Loucy (cell line): ENCODE data around the gene HYAL4.
"Not testable (repeated sequence)": the region's sequence is repeated elsewhere in the genome, so short reads cannot be mapped to it uniquely, and the experiment has no call there.

Source experiments
- H2AFZ ChIP-seq: fragments of 200-600 bp; sonication (generic); 2 replicates; pipeline ENCODE4 v1.6.0; 2016; ENCODE audit warnings: antibody characterized with exemption, mild to moderate bottlenecking, low read length, moderate library complexity
- H3F3A ChIP-seq: fragments of 200-600 bp; 2 replicates; pipeline ENCODE4 v1.6.0; 2016; ENCODE audit warnings: antibody characterized with exemption, low read depth, mild to moderate bottlenecking
- H3K27me3 ChIP-seq: fragments of 200-600 bp; sonication (generic); 2 replicates; pipeline ENCODE4 v1.6.1; 2014; ENCODE audit warnings: low read length, mild to moderate bottlenecking; ENCODE audit not compliant: insufficient read depth, poor library complexity, severe bottlenecking
- H3K36me3 ChIP-seq: fragments of 200-600 bp; sonication (generic); 2 replicates; pipeline ENCODE4 v1.6.1; 2016; ENCODE audit warnings: low read length; ENCODE audit not compliant: insufficient read depth
- H3K4me1 ChIP-seq: fragments of 200-600 bp; sonication (generic); 2 replicates; pipeline ENCODE4 v1.5.1; 2014; ENCODE audit warnings: low read length, mild to moderate bottlenecking; ENCODE audit not compliant: insufficient read depth, poor library complexity, severe bottlenecking
- H3K4me2 ChIP-seq: fragments of 200-600 bp; sonication (generic); 2 replicates; pipeline ENCODE4 v1.6.0; 2014; ENCODE audit warnings: antibody characterized with exemption, low read length, low read depth, mild to moderate bottlenecking; ENCODE audit not compliant: poor library complexity, severe bottlenecking
- H3K4me3 ChIP-seq: fragments of 200-600 bp; sonication (generic); 2 replicates; pipeline ENCODE4 v1.5.1; 2014; ENCODE audit warnings: low read length, mild to moderate bottlenecking, mixed read lengths; ENCODE audit not compliant: poor library complexity, severe bottlenecking
- H3K79me2 ChIP-seq: fragments of 200-600 bp; sonication (generic); 2 replicates; pipeline ENCODE4 v1.6.1; 2014; ENCODE audit warnings: low read length; ENCODE audit not compliant: insufficient read depth
- H3K9ac ChIP-seq: fragments of 200-600 bp; sonication (generic); 2 replicates; pipeline ENCODE4 v1.6.0; 2014; ENCODE audit warnings: mild to moderate bottlenecking, low read depth, low read length, moderate library complexity; ENCODE audit not compliant: poor library complexity, severe bottlenecking
- H3K9me2 ChIP-seq: fragments of 200-600 bp; sonication (generic); replicated peaks from 2 replicates; pipeline ENCODE4 v1.6.1; 2016; ENCODE audit warnings: low read depth, low read length, mixed read lengths
- H3K9me3 ChIP-seq: fragments of 200-600 bp; sonication (generic); 2 replicates; pipeline ENCODE4 v1.6.1; 2014; ENCODE audit warnings: mild to moderate bottlenecking, antibody characterized with exemption, low read length, low read depth; ENCODE audit not compliant: insufficient read depth
- H4K20me1 ChIP-seq: fragments of 200-600 bp; sonication (generic); 2 replicates; pipeline ENCODE4 v1.6.0; 2014; ENCODE audit warnings: antibody characterized with exemption, low read length, mild to moderate bottlenecking; ENCODE audit not compliant: insufficient read depth, poor library complexity, severe bottlenecking
- EZH2phosphoT487 ChIP-seq: fragments of 200-600 bp; IDR thresholded peaks from 2 replicates; pipeline ENCODE4 v1.6.1; 2018; ENCODE audit warnings: antibody characterized with exemption, mild to moderate bottlenecking, moderate library complexity, borderline replicate concordance
- TF ChIP-seq, protein P1 (sequence below): fragments of 200-600 bp; sonication (generic); conservative IDR thresholded peaks from 2 replicates; pipeline ENCODE4 v1.5.1; 2014; ENCODE audit warnings: mild to moderate bottlenecking, antibody characterized with exemption, low read length

HYAL4 gene

DNA sequence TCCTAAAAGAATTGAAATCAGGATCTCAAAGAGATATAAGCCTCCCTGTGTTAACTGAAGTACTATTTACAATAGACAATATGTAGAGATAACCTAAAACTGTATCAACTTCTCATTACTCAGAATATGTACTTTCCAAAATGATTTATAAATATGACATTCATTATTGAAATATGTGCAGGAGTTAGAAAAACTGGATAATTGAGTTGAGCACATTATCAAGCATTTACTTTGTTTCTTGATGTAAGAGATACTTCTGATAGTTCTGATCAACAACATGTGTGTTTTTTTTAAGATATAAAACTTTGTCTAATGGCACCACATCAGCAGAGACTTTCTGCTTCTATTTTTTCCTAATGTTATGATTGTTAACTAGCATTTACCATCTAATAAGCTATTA lies 38.2 kb downstream of the HYAL4 start:
- no peaks in the 10 kb centered on the region for H3K79me2 ChIP-seq
- H3K9me3 ChIP-seq = no peaks in the 10 kb centered on the region
- H3F3A ChIP-seq = no peaks in the 10 kb centered on the region
- no peak overlapping the region for H2AFZ ChIP-seq
- no peaks in the 10 kb centered on the region for H3K27me3 ChIP-seq
- H3K4me1 ChIP-seq = no peaks in the 10 kb centered on the region
- H4K20me1 ChIP-seq = no peaks in the 10 kb centered on the region
- no peaks in the 10 kb centered on the region for H3K36me3 ChIP-seq
- no peaks in the 10 kb centered on the region for H3K9me2 ChIP-seq
- H3K4me3 ChIP-seq = no peak overlapping the region
- no peak overlapping the region for H3K9ac ChIP-seq
- TF ChIP-seq, protein P1, sequence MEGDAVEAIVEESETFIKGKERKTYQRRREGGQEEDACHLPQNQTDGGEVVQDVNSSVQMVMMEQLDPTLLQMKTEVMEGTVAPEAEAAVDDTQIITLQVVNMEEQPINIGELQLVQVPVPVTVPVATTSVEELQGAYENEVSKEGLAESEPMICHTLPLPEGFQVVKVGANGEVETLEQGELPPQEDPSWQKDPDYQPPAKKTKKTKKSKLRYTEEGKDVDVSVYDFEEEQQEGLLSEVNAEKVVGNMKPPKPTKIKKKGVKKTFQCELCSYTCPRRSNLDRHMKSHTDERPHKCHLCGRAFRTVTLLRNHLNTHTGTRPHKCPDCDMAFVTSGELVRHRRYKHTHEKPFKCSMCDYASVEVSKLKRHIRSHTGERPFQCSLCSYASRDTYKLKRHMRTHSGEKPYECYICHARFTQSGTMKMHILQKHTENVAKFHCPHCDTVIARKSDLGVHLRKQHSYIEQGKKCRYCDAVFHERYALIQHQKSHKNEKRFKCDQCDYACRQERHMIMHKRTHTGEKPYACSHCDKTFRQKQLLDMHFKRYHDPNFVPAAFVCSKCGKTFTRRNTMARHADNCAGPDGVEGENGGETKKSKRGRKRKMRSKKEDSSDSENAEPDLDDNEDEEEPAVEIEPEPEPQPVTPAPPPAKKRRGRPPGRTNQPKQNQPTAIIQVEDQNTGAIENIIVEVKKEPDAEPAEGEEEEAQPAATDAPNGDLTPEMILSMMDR = no peak
- no peak for TF ChIP-seq EZH2phosphoT487
- no peak overlapping the region for H3K4me2 ChIP-seq

DNA sequence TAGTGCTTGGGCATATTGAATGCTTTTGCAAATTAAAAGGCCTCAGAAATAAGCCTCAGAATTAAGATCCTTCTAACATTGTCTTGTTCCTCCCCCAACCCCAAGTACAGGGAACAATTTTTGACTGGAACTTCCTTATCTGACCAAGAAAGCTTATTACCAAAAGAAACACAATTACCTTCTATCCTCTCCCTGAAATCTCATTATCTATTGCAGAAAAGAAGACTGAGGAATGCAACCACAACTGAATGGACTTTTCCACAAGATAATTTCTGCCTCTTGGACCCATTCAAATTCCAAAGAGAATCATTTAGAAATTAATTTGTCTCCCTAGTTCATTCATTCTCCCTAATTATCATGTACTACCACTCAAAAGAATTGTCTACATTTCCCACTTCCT lies 43.2 kb downstream of the HYAL4 start:
- H3F3A ChIP-seq = no peaks in the 10 kb centered on the region
- H2AFZ ChIP-seq = no peak overlapping the region
- no peak overlapping the region for H3K4me3 ChIP-seq
- no peaks in the 10 kb centered on the region for H3K9me2 ChIP-seq
- H4K20me1 ChIP-seq = no peaks in the 10 kb centered on the region
- no peaks in the 10 kb centered on the region for H3K27me3 ChIP-seq
- no peak overlapping the region for H3K4me2 ChIP-seq
- no peaks in the 10 kb centered on the region for H3K9me3 ChIP-seq
- H3K9ac ChIP-seq = no peak overlapping the region
- no peaks in the 10 kb centered on the region for H3K79me2 ChIP-seq
- no peaks in the 10 kb centered on the region for H3K4me1 ChIP-seq
- H3K36me3 ChIP-seq = no peaks in the 10 kb centered on the region
- no peak for TF ChIP-seq EZH2phosphoT487
- TF ChIP-seq, protein P1 = no peak

DNA sequence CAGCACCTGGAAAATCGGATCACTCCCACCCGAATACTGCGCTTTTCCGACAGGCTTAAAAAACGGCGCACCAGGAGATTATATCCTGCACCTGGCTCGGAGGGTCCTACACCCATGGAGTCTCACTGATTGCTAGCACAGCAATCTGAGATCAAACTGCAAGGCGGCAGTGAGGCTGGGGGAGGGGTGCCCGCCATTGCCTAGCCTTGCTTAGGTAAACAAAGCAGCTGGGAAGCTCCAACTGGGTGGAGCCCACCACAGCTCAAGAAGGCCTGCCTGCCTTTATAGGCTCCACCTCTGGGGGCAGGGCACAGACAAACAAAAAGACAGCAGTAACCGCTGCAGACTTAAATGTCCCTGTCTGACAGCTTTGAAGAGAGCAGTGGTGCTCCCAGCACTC lies 49.8 kb downstream of the HYAL4 start:
- H3K4me2 ChIP-seq, H2AFZ ChIP-seq, H3K9ac ChIP-seq: not testable (repeated sequence)

GRCh38 chr7:123901101-123901500 lies 56.1 kb downstream of the HYAL4 start:
- H3K9me3 ChIP-seq = no peaks in the 10 kb centered on the region
- H3K36me3 ChIP-seq = no peaks in the 10 kb centered on the region
- H3F3A ChIP-seq = no peaks in the 10 kb centered on the region
- H3K9ac ChIP-seq = no peak overlapping the region
- no peak overlapping the region for H3K4me3 ChIP-seq
- TF ChIP-seq, protein P1 = no peak
- no peak for TF ChIP-seq EZH2phosphoT487
- H3K4me2 ChIP-seq = no peak overlapping the region
- H3K79me2 ChIP-seq = no peaks in the 10 kb centered on the region
- no peaks in the 10 kb centered on the region for H3K9me2 ChIP-seq
- H4K20me1 ChIP-seq = no peaks in the 10 kb centered on the region
- no peaks in the 10 kb centered on the region for H3K4me1 ChIP-seq
- no peak overlapping the region for H2AFZ ChIP-seq
- no peaks in the 10 kb centered on the region for H3K27me3 ChIP-seq

More for the DNA sequence above, 49.8 kb downstream of the HYAL4 start:
- H3F3A ChIP-seq, H3K79me2 ChIP-seq, H3K4me3 ChIP-seq, H3K9me2 ChIP-seq, H3K9me3 ChIP-seq, H3K4me1 ChIP-seq, H3K27me3 ChIP-seq, H3K36me3 ChIP-seq, H4K20me1 ChIP-seq: not testable (repeated sequence)
